ENCODE data around the gene SLC22A13.

- no peak for TF ChIP-seq TCF7L2 (IDR thresholded peaks at IDR 0.05; ENCODE audit: low read depth, low read length)
- TF ChIP-seq, protein P1, sequence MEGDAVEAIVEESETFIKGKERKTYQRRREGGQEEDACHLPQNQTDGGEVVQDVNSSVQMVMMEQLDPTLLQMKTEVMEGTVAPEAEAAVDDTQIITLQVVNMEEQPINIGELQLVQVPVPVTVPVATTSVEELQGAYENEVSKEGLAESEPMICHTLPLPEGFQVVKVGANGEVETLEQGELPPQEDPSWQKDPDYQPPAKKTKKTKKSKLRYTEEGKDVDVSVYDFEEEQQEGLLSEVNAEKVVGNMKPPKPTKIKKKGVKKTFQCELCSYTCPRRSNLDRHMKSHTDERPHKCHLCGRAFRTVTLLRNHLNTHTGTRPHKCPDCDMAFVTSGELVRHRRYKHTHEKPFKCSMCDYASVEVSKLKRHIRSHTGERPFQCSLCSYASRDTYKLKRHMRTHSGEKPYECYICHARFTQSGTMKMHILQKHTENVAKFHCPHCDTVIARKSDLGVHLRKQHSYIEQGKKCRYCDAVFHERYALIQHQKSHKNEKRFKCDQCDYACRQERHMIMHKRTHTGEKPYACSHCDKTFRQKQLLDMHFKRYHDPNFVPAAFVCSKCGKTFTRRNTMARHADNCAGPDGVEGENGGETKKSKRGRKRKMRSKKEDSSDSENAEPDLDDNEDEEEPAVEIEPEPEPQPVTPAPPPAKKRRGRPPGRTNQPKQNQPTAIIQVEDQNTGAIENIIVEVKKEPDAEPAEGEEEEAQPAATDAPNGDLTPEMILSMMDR (IDR thresholded peaks at IDR 0.05), result no peak
These were observed 51.0 kb downstream of the SLC22A13 start for GRCh38 chr3:38316356-38317191.
